PC-3 (cell line): ENCODE data around the gene TMEM164. TPM values are rescaled to one million over a fixed set of nuclear protein-coding genes. Genes with fewer than 3 reads are reported as not detected.
"Not testable (repeated sequence)": the region's sequence is repeated elsewhere in the genome, so short reads cannot be mapped to it uniquely, and the experiment has no call there.

Source experiments
- ATAC-seq: fragments of 200-7000 bp; cut with Tn5 transposase; 2 replicates; pipeline ENCODE4 v1.9.1; 2020; ENCODE audit warnings: mild to moderate bottlenecking, moderate library complexity
- BruUV-seq: library from RNA; stranded (reverse); fragments of 400-500 nt; replicated peaks from 2 replicates; lab custom pipeline; 2021; lab: Mats Ljungman, UMichigan
- CTCF ChIA-PET: fragments of 300-600 bp; sonication (Branson Sonifier 250); formaldehyde crosslinking; loops from one replicate; lab custom pipeline; 2022; ENCODE audit warnings: antibody characterized with exemption; lab: Charles Lee
- POLR2A ChIA-PET: fragments of 300-600 bp; sonication (Branson Sonifier 250); formaldehyde crosslinking; loops from one replicate; lab custom pipeline; 2022; ENCODE audit warnings: antibody characterized with exemption; ENCODE audit not compliant: unreplicated experiment; lab: Charles Lee
- DNase-seq: peaks from one replicate; pipeline ENCODE4 v3.0.0-alpha.2; 2015
- H2AFZ ChIP-seq: fragments of 300-600 bp; sonication (generic); 2 replicates; pipeline ENCODE4 v1.6.0; 2016; ENCODE audit warnings: antibody characterized with exemption, low read length
- H3F3A ChIP-seq: fragments of 300-600 bp; sonication (generic); one replicate; pipeline ENCODE4 v1.6.0; 2017; ENCODE audit warnings: antibody characterized with exemption, low read length, control low read depth, mild to moderate bottlenecking; ENCODE audit not compliant: unreplicated experiment
- H3K27ac ChIP-seq: fragments of 300-600 bp; sonication (generic); 2 replicates; pipeline ENCODE4 v1.5.1; 2016; ENCODE audit warnings: mild to moderate bottlenecking, low read length
- H3K27me3 ChIP-seq: fragments of 300-600 bp; sonication (generic); 2 replicates; pipeline ENCODE4 v1.6.1; 2016; ENCODE audit warnings: low read length, mixed read lengths
- H3K36me3 ChIP-seq: fragments of 300-600 bp; sonication (generic); 2 replicates; pipeline ENCODE4 v1.6.1; 2016; ENCODE audit warnings: low read depth, mixed run types, low read length, mixed read lengths
- H3K4me1 ChIP-seq: fragments of 300-600 bp; sonication (generic); 2 replicates; pipeline ENCODE4 v1.5.1; 2016; ENCODE audit warnings: low read length; ENCODE audit not compliant: insufficient read depth
- H3K4me2 ChIP-seq: fragments of 300-600 bp; sonication (generic); 2 replicates; pipeline ENCODE4 v1.6.0; 2016; ENCODE audit warnings: low read length
- H3K4me3 ChIP-seq: fragments of 300-600 bp; sonication (generic); 2 replicates; pipeline ENCODE4 v1.5.1; 2016; ENCODE audit warnings: mild to moderate bottlenecking, low read length, mixed read lengths
- H3K79me2 ChIP-seq: fragments of 300-600 bp; sonication (generic); 2 replicates; pipeline ENCODE4 v1.6.1; 2017; ENCODE audit warnings: low read length, mixed read lengths
- H3K9ac ChIP-seq: fragments of 300-600 bp; sonication (generic); 2 replicates; pipeline ENCODE4 v1.6.0; 2016; ENCODE audit warnings: mild to moderate bottlenecking, low read length
- H3K9me2 ChIP-seq: fragments of 300-600 bp; sonication (generic); replicated peaks from 2 replicates; pipeline ENCODE4 v1.6.1; 2016; ENCODE audit warnings: mixed run types, low read length, mixed read lengths
- H3K9me3 ChIP-seq: fragments of 300-600 bp; sonication (generic); 2 replicates; pipeline ENCODE4 v1.6.1; 2016; ENCODE audit warnings: low read length, mixed read lengths
- H4K20me1 ChIP-seq: fragments of 300-600 bp; sonication (generic); 2 replicates; pipeline ENCODE4 v1.6.1; 2016; ENCODE audit warnings: low read length, mixed read lengths
- EZH2 ChIP-seq: fragments of 300-600 bp; sonication (generic); IDR thresholded peaks from one replicate; pipeline ENCODE4 v1.6.1; 2017; ENCODE audit warnings: antibody characterized with exemption, mild to moderate bottlenecking, low read length; ENCODE audit not compliant: unreplicated experiment
- EZH2phosphoT487 ChIP-seq: fragments of 300-600 bp; sonication (generic); IDR thresholded peaks from 2 replicates; pipeline ENCODE4 v1.6.1; 2018; ENCODE audit warnings: mild to moderate bottlenecking, antibody characterized with exemption, low read length, borderline replicate concordance
- intact Hi-C: fragments of 100-400 bp; cut with micrococcal nuclease; formaldehyde crosslinking; loops from 2 replicates; pipeline ENCODE4 v1.9.0; 2023
- total RNA-seq: library from RNA; depleted of rRNA; stranded (reverse); fragments of >200 nt; gene quantifications from 2 replicates; pipeline ENCODE4 v1.2.3, GENCODE V29; 2014
- TF ChIP-seq, protein P1 (sequence below): fragments of 300-600 bp; sonication (generic); conservative IDR thresholded peaks from 2 replicates; pipeline ENCODE4 v1.5.1; 2017; ENCODE audit warnings: antibody characterized with exemption, low read depth, mild to moderate bottlenecking, low read length

Gene TMEM164
- total RNA-seq, 1 experiment from 2014 or later = 26.6 TPM

DNA sequence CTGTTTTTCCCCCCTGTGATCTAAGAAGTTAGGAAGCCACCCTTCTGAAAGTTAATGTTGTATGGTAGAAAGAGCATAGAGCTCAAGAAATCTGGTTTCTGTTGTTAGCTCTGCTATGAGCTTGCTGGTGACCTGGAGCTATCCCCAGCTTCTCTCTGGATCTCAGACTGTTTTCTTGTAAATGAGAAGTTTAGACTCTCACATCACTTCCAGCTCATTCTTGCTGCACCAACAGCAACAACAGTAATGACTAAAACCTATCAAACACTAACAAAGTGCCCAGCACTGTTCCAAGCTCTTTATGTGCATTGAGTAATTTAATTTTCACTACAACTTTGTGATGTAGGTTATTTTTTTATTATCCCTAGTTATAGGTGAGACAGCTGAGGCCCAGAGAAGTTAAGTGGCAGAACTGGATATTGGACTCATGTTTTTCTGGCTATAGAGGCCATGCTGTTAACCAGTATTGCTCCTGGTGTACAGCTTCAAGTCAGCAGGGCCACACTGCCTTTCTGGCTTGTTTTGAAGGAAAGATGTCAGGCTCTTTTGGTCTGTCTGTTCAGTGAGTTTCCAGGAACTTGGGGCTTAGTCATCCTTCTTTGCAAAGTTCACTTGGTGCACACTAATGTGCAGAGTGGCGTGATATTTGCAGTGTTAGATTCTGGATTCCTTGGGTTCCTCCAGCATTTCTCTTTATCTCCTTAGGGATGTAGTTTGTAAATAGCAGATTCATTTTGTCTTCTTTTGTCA, 27.8 kb upstream of the TMEM164 start:
- no peaks in the 10 kb centered on the region for H3K27me3 ChIP-seq
- TF ChIP-seq EZH2phosphoT487 (no peak), EZH2 (no peak)
- TF ChIP-seq, protein P1, sequence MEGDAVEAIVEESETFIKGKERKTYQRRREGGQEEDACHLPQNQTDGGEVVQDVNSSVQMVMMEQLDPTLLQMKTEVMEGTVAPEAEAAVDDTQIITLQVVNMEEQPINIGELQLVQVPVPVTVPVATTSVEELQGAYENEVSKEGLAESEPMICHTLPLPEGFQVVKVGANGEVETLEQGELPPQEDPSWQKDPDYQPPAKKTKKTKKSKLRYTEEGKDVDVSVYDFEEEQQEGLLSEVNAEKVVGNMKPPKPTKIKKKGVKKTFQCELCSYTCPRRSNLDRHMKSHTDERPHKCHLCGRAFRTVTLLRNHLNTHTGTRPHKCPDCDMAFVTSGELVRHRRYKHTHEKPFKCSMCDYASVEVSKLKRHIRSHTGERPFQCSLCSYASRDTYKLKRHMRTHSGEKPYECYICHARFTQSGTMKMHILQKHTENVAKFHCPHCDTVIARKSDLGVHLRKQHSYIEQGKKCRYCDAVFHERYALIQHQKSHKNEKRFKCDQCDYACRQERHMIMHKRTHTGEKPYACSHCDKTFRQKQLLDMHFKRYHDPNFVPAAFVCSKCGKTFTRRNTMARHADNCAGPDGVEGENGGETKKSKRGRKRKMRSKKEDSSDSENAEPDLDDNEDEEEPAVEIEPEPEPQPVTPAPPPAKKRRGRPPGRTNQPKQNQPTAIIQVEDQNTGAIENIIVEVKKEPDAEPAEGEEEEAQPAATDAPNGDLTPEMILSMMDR = no peak
- H2AFZ ChIP-seq = no peak overlapping the region
- BruUV-seq = no TSS peak
- ATAC-seq = no peak
- H3K36me3 ChIP-seq = no peaks in the 10 kb centered on the region
- no peak overlapping the region for H3K4me2 ChIP-seq
- POLR2A ChIA-PET = no interaction called here
- CTCF ChIA-PET = no interaction called here
- no peaks in the 10 kb centered on the region for H3K4me1 ChIP-seq
- no peaks in the 10 kb centered on the region for H3F3A ChIP-seq
- no peaks in the 10 kb centered on the region for H3K79me2 ChIP-seq
- no peak overlapping the region for H3K27ac ChIP-seq
- peak; percentile 3 for DNase-seq
- no peak overlapping the region for H3K9ac ChIP-seq
- H3K9me3 ChIP-seq = no peaks in the 10 kb centered on the region
- no peaks in the 10 kb centered on the region for H4K20me1 ChIP-seq
- H3K9me2 ChIP-seq = no peaks in the 10 kb centered on the region
- no peak overlapping the region for H3K4me3 ChIP-seq
- intact Hi-C loops = no loop called here

DNA sequence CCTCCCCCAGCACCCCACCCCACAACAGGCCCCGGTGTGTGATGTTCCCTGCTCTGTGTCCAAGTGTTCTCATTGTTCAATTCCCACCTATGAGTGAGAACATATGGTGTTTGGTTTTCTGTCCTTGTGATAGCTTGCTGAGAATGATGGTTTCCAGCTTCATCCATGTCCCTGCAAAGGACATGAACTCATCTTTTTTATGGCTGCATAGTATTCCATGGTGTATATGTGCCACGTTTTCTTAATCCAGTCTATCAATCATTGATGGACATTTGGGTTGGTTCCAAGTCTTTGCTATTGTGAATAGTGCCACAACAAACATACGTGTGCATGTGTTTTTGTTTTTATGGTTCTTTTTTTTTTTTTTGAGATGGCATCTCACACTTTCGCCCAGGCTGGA, 17.7 kb upstream of the TMEM164 start:
- POLR2A ChIA-PET, DNase-seq, H3K4me2 ChIP-seq, H3K9ac ChIP-seq, H3K9me3 ChIP-seq, H3K27ac ChIP-seq, H3K27me3 ChIP-seq, CTCF ChIA-PET, H3K4me1 ChIP-seq, H3K9me2 ChIP-seq, H3K4me3 ChIP-seq, H3K79me2 ChIP-seq, BruUV-seq, H2AFZ ChIP-seq, ATAC-seq, H3F3A ChIP-seq, H4K20me1 ChIP-seq, H3K36me3 ChIP-seq, intact Hi-C loops: not testable (repeated sequence)

DNA sequence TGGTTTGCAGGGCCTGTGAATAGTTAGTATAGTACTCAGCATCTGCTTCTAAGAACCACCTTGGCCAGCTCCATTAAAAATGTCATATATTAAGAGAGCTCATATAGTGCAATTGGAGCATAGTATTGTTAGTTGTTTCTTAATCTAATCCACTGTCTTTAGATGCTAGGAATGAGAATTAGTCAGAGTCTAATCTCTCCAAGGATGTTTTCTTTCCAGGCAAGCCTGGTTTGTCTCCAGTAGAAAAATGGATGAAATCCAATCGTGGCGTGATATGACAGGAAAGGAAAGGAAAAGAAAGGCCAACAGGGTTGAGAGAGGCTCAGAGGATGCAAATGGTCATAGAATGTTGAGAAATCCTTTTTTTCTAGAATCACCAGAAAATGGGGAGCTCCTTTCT, 15.0 kb upstream of the TMEM164 start:
- no peak overlapping the region for H3K4me2 ChIP-seq
- TF ChIP-seq EZH2 (no peak), EZH2phosphoT487 (no peak)
- TF ChIP-seq, protein P1 = no peak
- H2AFZ ChIP-seq = no peak overlapping the region
- CTCF ChIA-PET = no interaction called here
- no peaks in the 10 kb centered on the region for H4K20me1 ChIP-seq
- no peaks in the 10 kb centered on the region for H3K4me1 ChIP-seq
- BruUV-seq = no TSS peak
- no peaks in the 10 kb centered on the region for H3K36me3 ChIP-seq
- no peaks in the 10 kb centered on the region for H3K79me2 ChIP-seq
- ATAC-seq (no peak), DNase-seq (no peak)
- no peak overlapping the region for H3K27ac ChIP-seq
- no peaks in the 10 kb centered on the region for H3K27me3 ChIP-seq
- no peaks in the 10 kb centered on the region for H3K9me2 ChIP-seq
- POLR2A ChIA-PET = no interaction called here
- H3K9ac ChIP-seq = no peak overlapping the region
- H3K9me3 ChIP-seq = no peaks in the 10 kb centered on the region
- H3K4me3 ChIP-seq = no peak overlapping the region
- intact Hi-C loops = no loop called here
- no peaks in the 10 kb centered on the region for H3F3A ChIP-seq
